K562 (cell line): Measurements from ENCODE around the gene PPP3CA.

Experiments used
- BMI1 ChIP-seq: fragments of 150-350 bp; IDR thresholded peaks from 2 replicates; pipeline ENCODE4 v1.6.1; 2014; ENCODE audit warnings: low read length
- CREB3 ChIP-seq: fragments of 450-650 bp; conservative IDR thresholded peaks from 2 replicates; pipeline ENCODE4 v1.6.1; 2016; ENCODE audit warnings: missing genetic modification characterization, low read depth, mild to moderate bottlenecking, missing compliant biosample characterization, moderate library complexity
- CREM ChIP-seq: IDR thresholded peaks from 2 replicates; pipeline ENCODE4 v1.6.1; 2014; ENCODE audit warnings: antibody characterized with exemption, low read depth
- CTCF ChIP-seq, 3 experiments: IDR thresholded peaks in 2 of 3; conservative IDR thresholded peaks in 1 of 3; 2 replicates each; pipeline ENCODE4 v1.5.1; 2011 to 2012; ENCODE audit warnings: low read length in 3 of 3, mild to moderate bottlenecking in 3 of 3, control low read depth in 2 of 3, improper control_type of control experiment in 1 of 3, inconsistent platforms in 1 of 3, low read depth in 1 of 3, mixed read lengths in 1 of 3, moderate library complexity in 1 of 3; ENCODE audit not compliant: insufficient read depth in 2 of 3
- DNMT1 ChIP-seq: fragments of 450-650 bp; IDR thresholded peaks from 2 replicates; pipeline ENCODE4 v1.6.1; 2016; ENCODE audit warnings: antibody characterized with exemption, mild to moderate bottlenecking
- GTF2F1 ChIP-seq: IDR thresholded peaks from 2 replicates; pipeline ENCODE4 v1.6.1; 2011; ENCODE audit warnings: low read depth, low read length, improper control_type of control experiment
- MTF1 ChIP-seq: fragments of 250-450 bp; sonication (Bioruptor Pico); IDR thresholded peaks from 2 replicates; pipeline ENCODE4 v1.9.0; 2021; ENCODE audit warnings: moderate library complexity, mild to moderate bottlenecking, inconsistent platforms, borderline replicate concordance
- NONO ChIP-seq, 2 experiments: fragments of 200-400 bp in 1 of 2; fragments of 450-650 bp in 1 of 2; formaldehyde crosslinking in 1 of 2; IDR thresholded peaks; 2 replicates each; pipeline ENCODE4 v1.6.1; 2017; ENCODE audit warnings: low read depth in 2 of 2, mild to moderate bottlenecking in 2 of 2, moderate library complexity in 2 of 2, low read length in 1 of 2
- POLR2A ChIP-seq: fragments of 450-650 bp; conservative IDR thresholded peaks from 2 replicates; pipeline ENCODE4 v1.6.1; 2016
- STAG1 ChIP-seq: sonication (generic); formaldehyde crosslinking; IDR thresholded peaks from 2 replicates; pipeline ENCODE4 v1.5.0; 2020; ENCODE audit warnings: missing genetic modification reagents, borderline replicate concordance
- USF2 ChIP-seq: sonication (generic); formaldehyde crosslinking; IDR thresholded peaks from 2 replicates; pipeline ENCODE4 v1.5.0; 2020; ENCODE audit warnings: missing genetic modification reagents

- no peak for TF ChIP-seq POLR2A
- no peak for TF ChIP-seq BMI1
- no peak for TF ChIP-seq USF2
- TF ChIP-seq DNMT1: no peak
- TF ChIP-seq STAG1: no peak
- TF ChIP-seq CTCF (IDR thresholded peaks at IDR 0.05 in 2 of 3, conservative IDR thresholded peaks at IDR 0.05 in 1 of 3; ENCODE audit: insufficient read depth in 2 of 3, low read depth in 1 of 3, low read length in 3 of 3): no peak
- no peak for TF ChIP-seq CREM
- no peak for TF ChIP-seq NONO (IDR thresholded peaks at IDR 0.05; ENCODE audit: low read depth in 2 of 2, low read length in 1 of 2)
- TF ChIP-seq MTF1 (CRISPR knock-in tag): no peak
- no peak for TF ChIP-seq CREB3 (tag)
- no peak for TF ChIP-seq GTF2F1
These were observed 107.2 kb downstream of the PPP3CA start for GRCh38 chr4:101240099-101240498.
